ENCODE data around the gene CDAN1.
A peak's percentile ranks its signal among the peaks of the same experiment; 100 is the strongest.
"Not testable (repeated sequence)": the region's sequence is repeated elsewhere in the genome, so short reads cannot be mapped to it uniquely, and the experiment has no call there.

The CDAN1 gene

DNA sequence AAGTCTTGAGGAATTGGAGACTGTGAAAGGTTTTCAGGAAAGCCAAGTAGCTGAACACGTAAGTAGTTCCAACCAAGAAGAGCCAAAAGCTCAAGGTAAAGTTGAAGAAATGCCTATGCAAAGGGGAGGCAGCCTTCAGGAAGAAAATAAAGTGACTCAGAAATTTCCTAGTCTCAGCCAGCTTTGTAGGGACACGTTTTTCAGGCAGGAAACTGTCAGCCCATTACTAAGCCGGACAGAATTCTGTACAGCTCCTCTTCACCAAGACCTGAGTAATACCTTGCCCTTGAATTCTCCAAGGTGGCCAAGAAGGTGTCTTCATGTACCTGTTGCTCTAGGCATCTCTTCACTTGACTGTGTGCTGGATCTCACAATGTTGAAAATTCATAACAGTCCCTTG, 48.6 kb downstream of the CDAN1 start:
- Mint-ChIP-seq H3K4me3 (no peak overlapping the region), H3K4me1 (ENCODE audit: low read depth) (peaks cover 14% of the 10 kb centered on the region), H3K9me3 (no peaks in the 10 kb centered on the region), H3K27me3 (ENCODE audit: low read depth) (no peaks in the 10 kb centered on the region), H3K36me3 (ENCODE audit: low read depth) (peaks cover 6% of the 10 kb centered on the region), H3K27ac (no peak overlapping the region)
- DNase-seq (ENCODE audit: low spot score): no peak

DNA sequence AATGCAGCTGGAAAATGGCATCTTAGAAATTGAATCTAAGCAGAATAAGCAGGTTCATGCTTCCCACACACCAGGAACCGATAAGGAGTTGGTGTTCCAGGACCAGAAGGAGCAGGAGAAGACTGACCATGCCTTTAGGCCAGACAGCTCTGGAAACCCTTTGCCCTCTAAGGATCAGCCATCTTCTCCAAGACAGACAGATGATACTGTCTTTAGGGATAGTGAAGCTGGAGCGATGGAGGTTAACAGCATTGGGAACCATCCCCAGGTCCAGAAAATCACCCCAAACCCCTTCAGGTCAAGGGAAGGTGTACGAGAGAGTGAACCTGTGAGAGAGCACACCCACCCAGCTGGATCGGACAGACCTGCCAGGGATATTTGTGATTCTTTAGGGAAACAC, 49.2 kb downstream of the CDAN1 start:
- no peaks in the 10 kb centered on the region for H3K9me3 Mint-ChIP-seq
- DNase-seq (ENCODE audit: low spot score): no peak
- H3K4me1 Mint-ChIP-seq (ENCODE audit: low read depth): peaks cover 14% of the 10 kb centered on the region
- no peak overlapping the region for H3K4me3 Mint-ChIP-seq
- peaks cover 10% of the 10 kb centered on the region for H3K36me3 Mint-ChIP-seq (ENCODE audit: low read depth)
- no peak overlapping the region for H3K27ac Mint-ChIP-seq
- no peaks in the 10 kb centered on the region for H3K27me3 Mint-ChIP-seq (ENCODE audit: low read depth)

DNA sequence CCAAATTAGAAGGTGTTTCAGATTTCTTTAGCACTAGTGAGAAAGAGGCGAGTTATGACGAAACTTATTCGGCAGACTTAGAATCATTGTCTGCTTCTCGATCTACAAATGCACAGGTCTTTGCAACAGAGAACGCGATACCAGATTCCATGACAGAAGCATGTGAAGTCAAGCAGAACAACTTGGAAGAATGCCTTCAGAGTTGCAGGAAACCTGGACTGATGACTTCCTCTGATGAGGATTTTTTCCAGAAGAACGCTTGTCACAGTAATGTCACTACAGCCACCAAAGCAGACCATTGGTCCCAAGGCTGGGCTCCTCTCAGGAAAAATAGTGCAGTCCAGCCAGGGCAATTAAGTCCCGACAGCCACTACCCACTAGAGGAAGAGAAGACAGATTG, 50.6 kb downstream of the CDAN1 start:
- no peaks in the 10 kb centered on the region for H3K27me3 Mint-ChIP-seq (ENCODE audit: low read depth)
- no peak overlapping the region for H3K4me3 Mint-ChIP-seq
- H3K4me1 Mint-ChIP-seq (ENCODE audit: low read depth): peaks cover 10% of the 10 kb centered on the region
- no peaks in the 10 kb centered on the region for H3K9me3 Mint-ChIP-seq
- H3K36me3 Mint-ChIP-seq (ENCODE audit: low read depth): peaks cover 13% of the 10 kb centered on the region
- no peak overlapping the region for H3K27ac Mint-ChIP-seq
- no peak for DNase-seq (ENCODE audit: low spot score)

DNA sequence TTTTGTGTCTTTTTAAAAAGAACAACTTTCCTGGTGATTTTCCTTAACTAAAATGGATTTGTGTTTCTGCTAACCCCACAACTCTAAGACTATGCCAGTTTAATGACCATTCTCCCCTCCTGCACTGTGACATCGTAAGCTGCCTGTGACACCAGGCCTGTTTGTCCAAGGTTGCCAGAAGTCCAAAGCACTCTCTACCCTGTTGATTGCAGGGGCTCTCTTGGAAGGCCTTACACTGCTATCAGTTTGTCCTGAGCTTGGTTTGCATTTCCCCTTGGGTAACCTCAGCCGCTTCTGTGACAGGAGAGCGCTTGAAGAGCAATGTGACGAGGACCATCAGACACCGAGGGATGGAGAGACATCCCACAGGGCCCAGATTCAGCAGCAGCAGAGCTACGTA, 55.8 kb downstream of the CDAN1 start:
- H3K4me3 Mint-ChIP-seq: no peak overlapping the region
- H3K27me3 Mint-ChIP-seq (ENCODE audit: low read depth): no peaks in the 10 kb centered on the region
- no peak overlapping the region for H3K27ac Mint-ChIP-seq
- H3K9me3 Mint-ChIP-seq: no peaks in the 10 kb centered on the region
- no peak for DNase-seq (ENCODE audit: low spot score)
- H3K36me3 Mint-ChIP-seq (ENCODE audit: low read depth): peaks cover 21% of the 10 kb centered on the region
- H3K4me1 Mint-ChIP-seq (ENCODE audit: low read depth): peaks cover 18% of the 10 kb centered on the region

DNA sequence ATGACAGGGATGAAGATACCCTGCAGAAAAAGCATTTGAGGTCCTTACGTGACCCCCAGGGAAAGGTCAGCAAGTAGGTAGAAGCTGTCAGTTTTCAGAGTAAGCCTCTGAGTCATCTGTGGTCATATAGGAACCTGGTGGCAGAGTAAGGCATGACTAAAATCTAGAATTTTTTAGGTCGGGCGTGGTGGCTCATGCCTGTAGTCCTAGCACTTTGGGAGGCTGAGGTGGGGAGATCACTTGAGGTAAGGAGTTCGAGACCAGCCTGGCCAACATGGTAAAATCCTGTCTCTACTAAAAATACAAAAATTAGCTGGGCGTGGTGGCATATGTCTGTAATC, 56.8 kb downstream of the CDAN1 start:
- Mint-ChIP-seq H3K36me3 (ENCODE audit: low read depth) (peaks cover 21% of the 10 kb centered on the region), H3K27ac (peak overlapping the region; percentile 13), H3K4me1 (ENCODE audit: low read depth) (peaks cover 18% of the 10 kb centered on the region)
- H3K9me3 Mint-ChIP-seq; H3K27me3 Mint-ChIP-seq (ENCODE audit: low read depth); H3K4me3 Mint-ChIP-seq: not testable (repeated sequence)
- peak; percentile 75 for DNase-seq (ENCODE audit: low spot score)

DNA sequence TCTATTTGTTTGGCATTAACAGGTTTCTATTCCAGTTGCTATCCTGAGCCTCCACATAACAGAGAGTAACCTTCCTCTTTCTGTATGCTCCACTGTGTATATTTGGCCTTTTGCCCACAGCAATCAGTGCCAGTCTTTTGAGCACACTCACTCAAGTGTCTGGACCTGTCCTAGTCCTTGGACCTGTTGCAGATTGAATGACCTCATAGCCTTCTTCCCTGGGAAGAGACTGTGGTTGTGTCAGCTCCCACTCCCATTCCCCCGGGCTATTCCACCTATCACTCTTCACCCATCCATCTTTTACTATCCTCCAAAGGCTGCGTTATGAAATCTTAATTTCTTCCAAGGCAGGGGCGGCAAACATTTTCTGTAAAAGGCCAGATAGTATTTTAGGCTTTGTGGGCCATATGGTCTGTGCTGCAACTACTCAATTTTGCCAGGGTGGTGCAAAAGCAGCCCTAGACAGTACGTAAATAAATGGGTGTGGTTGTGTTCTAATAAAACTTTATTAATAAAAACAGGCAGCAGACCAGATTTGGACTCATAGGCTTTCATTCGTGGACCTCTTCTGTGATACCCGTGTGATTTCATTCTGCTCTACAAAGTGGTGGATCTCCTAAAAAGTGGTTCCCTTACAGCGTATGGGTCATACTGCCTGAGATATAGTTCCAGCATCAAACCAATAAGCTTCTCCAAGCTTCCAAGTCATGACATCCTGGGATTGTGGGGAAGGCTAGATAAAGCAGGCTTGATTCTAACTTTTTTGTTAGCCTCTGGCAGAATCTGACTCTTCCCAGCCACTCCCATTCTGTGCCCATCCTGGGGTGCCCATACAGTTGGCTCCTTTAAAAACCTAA, 57.4 kb downstream of the CDAN1 start:
- H3K4me1 Mint-ChIP-seq (ENCODE audit: low read depth): peaks cover 18% of the 10 kb centered on the region
- H3K4me3 Mint-ChIP-seq: no peak overlapping the region
- no peaks in the 10 kb centered on the region for H3K27me3 Mint-ChIP-seq (ENCODE audit: low read depth)
- H3K9me3 Mint-ChIP-seq: no peaks in the 10 kb centered on the region
- peak overlapping the region; percentile 13 for H3K27ac Mint-ChIP-seq
- peaks cover 25% of the 10 kb centered on the region for H3K36me3 Mint-ChIP-seq (ENCODE audit: low read depth)
- DNase-seq (ENCODE audit: low spot score): no peak

DNA sequence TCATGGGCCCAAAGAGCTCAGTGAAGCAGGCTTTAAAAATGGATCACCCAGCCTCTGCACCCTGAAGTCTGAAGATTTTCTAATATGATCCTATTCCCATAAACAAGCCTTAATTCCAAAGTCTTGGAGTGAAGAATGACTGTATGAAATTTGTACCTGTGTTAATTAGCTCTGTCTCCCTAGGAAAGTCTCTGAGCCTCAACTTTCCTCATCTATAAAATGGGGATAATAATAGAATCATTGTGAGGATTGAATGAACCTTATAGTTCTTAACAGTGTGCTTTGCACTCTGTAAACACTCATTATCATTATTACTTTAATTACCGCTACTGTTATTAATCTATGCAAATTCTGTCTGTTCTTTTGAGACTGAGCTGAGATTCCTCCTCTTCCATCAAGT, 61.9 kb downstream of the CDAN1 start:
- no peak overlapping the region for H3K4me3 Mint-ChIP-seq
- no peaks in the 10 kb centered on the region for H3K27me3 Mint-ChIP-seq (ENCODE audit: low read depth)
- H3K36me3 Mint-ChIP-seq (ENCODE audit: low read depth): peaks cover 13% of the 10 kb centered on the region
- no peak overlapping the region for H3K27ac Mint-ChIP-seq
- no peak for DNase-seq (ENCODE audit: low spot score)
- peaks cover 15% of the 10 kb centered on the region for H3K4me1 Mint-ChIP-seq (ENCODE audit: low read depth)
- H3K9me3 Mint-ChIP-seq: no peaks in the 10 kb centered on the region

DNA sequence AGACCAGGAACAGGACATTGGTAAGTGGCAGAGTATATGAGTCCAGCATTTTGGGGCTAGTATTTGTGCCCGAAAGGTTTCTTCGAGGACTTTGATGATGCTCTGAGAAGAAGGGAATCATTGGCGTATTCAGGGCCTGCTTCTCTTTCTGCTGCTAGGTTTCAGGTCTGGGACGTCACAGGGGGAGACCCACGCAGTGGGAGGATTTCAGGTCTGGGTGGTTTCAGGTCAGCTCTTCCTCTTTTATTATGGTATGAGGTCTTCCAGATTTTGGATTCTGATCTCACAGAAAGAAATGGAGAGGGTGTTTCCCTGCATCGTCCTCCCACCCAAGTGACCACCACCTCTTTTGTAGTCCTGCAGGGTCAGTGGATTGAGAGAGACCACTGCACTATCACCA, 62.5 kb downstream of the CDAN1 start:
- Mint-ChIP-seq H3K36me3 (ENCODE audit: low read depth) (peaks cover 14% of the 10 kb centered on the region), H3K4me1 (ENCODE audit: low read depth) (peaks cover 10% of the 10 kb centered on the region), H3K4me3 (no peak overlapping the region), H3K27me3 (ENCODE audit: low read depth) (no peaks in the 10 kb centered on the region), H3K9me3 (no peaks in the 10 kb centered on the region), H3K27ac (no peak overlapping the region)
- DNase-seq (ENCODE audit: low spot score): no peak
